ENCODE data around the gene GRIN2C. TPM values are rescaled to one million over a fixed set of nuclear protein-coding genes. Genes with fewer than 3 reads are reported as not detected.

Gene GRIN2C
- total and polyA plus RNA-seq, 9 of the 15 experiments (the other 6 are each of a cell fraction or from before 2014, with no cell fraction given), result under 0.01 to 0.33 (median 0.10) TPM; not detected in 2

DNA sequence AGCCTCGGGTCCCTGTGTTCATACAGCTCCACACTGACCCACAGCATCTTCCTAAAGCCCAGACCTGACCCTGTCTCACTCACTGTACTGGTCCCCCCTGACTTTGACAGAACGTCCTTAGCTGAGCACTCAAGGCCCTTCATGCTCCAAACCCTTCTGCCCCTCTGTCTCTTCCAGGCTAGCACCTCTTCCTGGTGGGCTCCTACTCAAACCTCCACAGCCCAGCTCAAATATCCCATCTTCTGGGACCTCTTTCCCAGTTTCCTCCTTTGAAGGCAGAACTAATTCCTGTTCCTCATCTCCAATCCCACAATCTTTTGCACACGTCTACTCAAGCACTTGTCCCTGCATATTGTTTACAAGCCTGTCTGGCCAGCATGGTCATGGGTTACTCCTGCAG is 8.8 kb downstream of the GRIN2C start:
- intact Hi-C loops (cut with micrococcal nuclease) (loop anchor here (5.0 kb wide), 1 partner anchor 109 kb away; no protein-coding TSS in a partner anchor), in situ Hi-C loops (cut with MboI) (no loop called here)
- H2AFZ ChIP-seq (ENCODE audit: low read depth, low read length), result no peak overlapping the region
- no peak for FAIRE-seq
- H4K20me1 ChIP-seq (replicated peaks; ENCODE audit: control insufficient read depth, insufficient read depth, low read length), result peaks cover 5% of the 10 kb centered on the region; the same call in 1 of the 2 replicates
- no peak for DNase-seq (ENCODE audit: extremely low read depth in 1 of 4, low spot score in 3 of 4)
- BruUV-seq (replicated peaks), result no TSS peak
- no peaks in the 10 kb centered on the region for H3K36me3 ChIP-seq (ENCODE audit: control insufficient read depth, insufficient read depth, low read length)
- H3K9me3 ChIP-seq (replicated peaks; ENCODE audit: control insufficient read depth, insufficient read depth, low read depth, low read length), result no peaks in the 10 kb centered on the region
- peaks cover 0 to 37% of the 10 kb centered on the region in 2 experiments; a peak in 2 of 5 replicates for H3K4me1 ChIP-seq (replicated peaks in 1 of 2; ENCODE audit: control insufficient read depth in 2 of 2, insufficient read depth in 2 of 2, low read length in 2 of 2)
- TF ChIP-seq ZNF133 (CRISPR knock-in tag; IDR thresholded peaks at IDR 0.05), result no peak
- no peak for TF ChIP-seq ZNF41 (CRISPR knock-in tag; conservative IDR thresholded peaks at IDR 0.05)
- TF ChIP-seq, protein P1, sequence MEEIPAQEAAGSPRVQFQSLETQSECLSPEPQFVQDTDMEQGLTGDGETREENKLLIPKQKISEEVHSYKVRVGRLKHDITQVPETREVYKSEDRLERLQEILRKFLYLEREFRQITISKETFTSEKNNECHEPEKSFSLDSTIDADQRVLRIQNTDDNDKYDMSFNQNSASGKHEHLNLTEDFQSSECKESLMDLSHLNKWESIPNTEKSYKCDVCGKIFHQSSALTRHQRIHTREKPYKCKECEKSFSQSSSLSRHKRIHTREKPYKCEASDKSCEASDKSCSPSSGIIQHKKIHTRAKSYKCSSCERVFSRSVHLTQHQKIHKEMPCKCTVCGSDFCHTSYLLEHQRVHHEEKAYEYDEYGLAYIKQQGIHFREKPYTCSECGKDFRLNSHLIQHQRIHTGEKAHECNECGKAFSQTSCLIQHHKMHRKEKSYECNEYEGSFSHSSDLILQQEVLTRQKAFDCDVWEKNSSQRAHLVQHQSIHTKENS (CRISPR knock-in tag; IDR thresholded peaks at IDR 0.05), result no peak
- TF ChIP-seq ZBTB8A (IDR thresholded peaks at IDR 0.05; ENCODE audit: partially characterized antibody), result no peak
- TF ChIP-seq, protein P2, sequence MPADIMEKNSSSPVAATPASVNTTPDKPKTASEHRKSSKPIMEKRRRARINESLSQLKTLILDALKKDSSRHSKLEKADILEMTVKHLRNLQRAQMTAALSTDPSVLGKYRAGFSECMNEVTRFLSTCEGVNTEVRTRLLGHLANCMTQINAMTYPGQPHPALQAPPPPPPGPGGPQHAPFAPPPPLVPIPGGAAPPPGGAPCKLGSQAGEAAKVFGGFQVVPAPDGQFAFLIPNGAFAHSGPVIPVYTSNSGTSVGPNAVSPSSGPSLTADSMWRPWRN (IDR thresholded peaks at IDR 0.05; ENCODE audit: low read depth), result no peak
- no peak for TF ChIP-seq HDAC6 (IDR thresholded peaks at IDR 0.05; ENCODE audit: low read depth, low read length)
- TF ChIP-seq, protein P3, sequence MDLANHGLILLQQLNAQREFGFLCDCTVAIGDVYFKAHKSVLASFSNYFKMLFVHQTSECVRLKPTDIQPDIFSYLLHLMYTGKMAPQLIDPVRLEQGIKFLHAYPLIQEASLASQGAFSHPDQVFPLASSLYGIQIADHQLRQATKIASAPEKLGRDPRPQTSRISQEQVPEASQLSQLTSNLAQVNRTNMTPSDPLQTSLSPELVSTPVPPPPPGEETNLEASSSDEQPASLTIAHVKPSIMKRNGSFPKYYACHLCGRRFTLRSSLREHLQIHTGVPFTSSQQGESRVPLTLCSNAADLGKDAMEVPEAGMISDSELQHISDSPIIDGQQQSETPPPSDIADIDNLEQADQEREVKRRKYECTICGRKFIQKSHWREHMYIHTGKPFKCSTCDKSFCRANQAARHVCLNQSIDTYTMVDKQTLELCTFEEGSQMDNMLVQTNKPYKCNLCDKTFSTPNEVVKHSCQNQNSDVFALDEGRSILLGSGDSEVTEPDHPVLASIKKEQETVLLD (IDR thresholded peaks at IDR 0.05), result no peak
- TF ChIP-seq, protein P4, sequence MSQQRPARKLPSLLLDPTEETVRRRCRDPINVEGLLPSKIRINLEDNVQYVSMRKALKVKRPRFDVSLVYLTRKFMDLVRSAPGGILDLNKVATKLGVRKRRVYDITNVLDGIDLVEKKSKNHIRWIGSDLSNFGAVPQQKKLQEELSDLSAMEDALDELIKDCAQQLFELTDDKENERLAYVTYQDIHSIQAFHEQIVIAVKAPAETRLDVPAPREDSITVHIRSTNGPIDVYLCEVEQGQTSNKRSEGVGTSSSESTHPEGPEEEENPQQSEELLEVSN (IDR thresholded peaks at IDR 0.05; ENCODE audit: borderline replicate concordance in 1 of 2, extremely low read depth in 1 of 2, insufficient read depth in 1 of 2, insufficient read length in 1 of 2, low read depth in 1 of 2, low read length in 1 of 2, poor library complexity in 1 of 2, severe bottlenecking in 1 of 2), result no peak
- TF ChIP-seq ZNF121 (CRISPR knock-in tag; conservative IDR thresholded peaks at IDR 0.05), result no peak
- no peak for TF ChIP-seq SMARCA5 (IDR thresholded peaks at IDR 0.05)
- no peak for TF ChIP-seq JUNB (CRISPR knock-in tag; conservative IDR thresholded peaks at IDR 0.05)
- H3K27ac ChIP-seq (ENCODE audit: extremely low read depth, low read depth, low read length), result no peak overlapping the region
- H3K79me2 ChIP-seq (ENCODE audit: control insufficient read depth, insufficient read depth, low read length), result no peaks in the 10 kb centered on the region
- no peak overlapping the region for H3K4me2 ChIP-seq (ENCODE audit: insufficient read depth, low read length)
- H3K9ac ChIP-seq (ENCODE audit: insufficient read depth in 1 of 2, low read depth in 2 of 2, low read length in 2 of 2), result no peak overlapping the region
- ChIA-PET CTCF (ENCODE audit: low intra/inter-chr PET ratio) (no interaction called here), POLR2A (interaction anchor here (0.6 to 2.5 kb wide), 5 partner anchors 8 to 17 kb away, joined by 3 to 11 read pairs (median 3); no protein-coding TSS in a partner anchor)
- H3K27me3 ChIP-seq (ENCODE audit: control insufficient read depth in 2 of 2, insufficient read depth in 2 of 2, low read length in 2 of 2), result peaks cover 0 to 35% of the 10 kb centered on the region in 2 experiments; a peak in 2 of 5 replicates
- WGBS (ENCODE audit: insufficient coverage, low coverage, missing lambda C conversion rate), result 6% methylated on average over 3 of the region's 3 CpGs
- H3K4me3 ChIP-seq, result no peak overlapping the region
- peaks cover 4% of the 10 kb centered on the region for H3K9me1 ChIP-seq (ENCODE audit: control insufficient read depth, insufficient read depth, low read length)
- no peak for ATAC-seq

All from K562 (cell line).